SK-N-SH (cell line): Measurements from ENCODE around the gene RPL37A.

Experiments
- JUND ChIP-seq: IDR thresholded peaks from 2 replicates; pipeline ENCODE4 v1.4.0; 2012
- MXI1 ChIP-seq: IDR thresholded peaks from 2 replicates; pipeline ENCODE4 v1.6.1; 2012; ENCODE audit warnings: mild to moderate bottlenecking, low read depth, low read length, improper control_type of control experiment
- TF ChIP-seq, protein P1 (sequence below): fragments of 200-600 bp; sonication (generic); IDR thresholded peaks from 2 replicates; pipeline ENCODE4 v1.6.1; 2017; ENCODE audit warnings: antibody characterized with exemption, mild to moderate bottlenecking, moderate library complexity

DNA sequence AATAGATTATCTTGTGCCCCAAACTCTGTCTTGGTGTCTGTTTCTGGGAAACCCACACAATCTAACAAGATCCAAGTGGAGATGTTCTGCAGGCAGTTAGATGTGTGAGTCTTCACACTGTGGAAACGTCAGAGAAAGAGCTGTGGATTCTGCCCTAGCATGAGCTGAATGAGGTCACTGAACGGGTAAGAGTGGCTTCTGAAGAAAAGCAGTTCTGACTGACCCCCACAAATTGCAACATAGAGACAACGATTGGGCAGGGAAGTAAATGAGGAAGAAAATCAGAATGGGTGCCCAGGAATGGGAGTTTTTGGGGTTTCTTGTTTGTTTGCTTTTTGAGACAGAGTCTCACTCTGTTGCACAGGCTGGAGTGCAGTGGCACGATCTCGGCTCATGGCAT is 12.9 kb upstream of the RPL37A start:
- TF ChIP-seq, protein P1, sequence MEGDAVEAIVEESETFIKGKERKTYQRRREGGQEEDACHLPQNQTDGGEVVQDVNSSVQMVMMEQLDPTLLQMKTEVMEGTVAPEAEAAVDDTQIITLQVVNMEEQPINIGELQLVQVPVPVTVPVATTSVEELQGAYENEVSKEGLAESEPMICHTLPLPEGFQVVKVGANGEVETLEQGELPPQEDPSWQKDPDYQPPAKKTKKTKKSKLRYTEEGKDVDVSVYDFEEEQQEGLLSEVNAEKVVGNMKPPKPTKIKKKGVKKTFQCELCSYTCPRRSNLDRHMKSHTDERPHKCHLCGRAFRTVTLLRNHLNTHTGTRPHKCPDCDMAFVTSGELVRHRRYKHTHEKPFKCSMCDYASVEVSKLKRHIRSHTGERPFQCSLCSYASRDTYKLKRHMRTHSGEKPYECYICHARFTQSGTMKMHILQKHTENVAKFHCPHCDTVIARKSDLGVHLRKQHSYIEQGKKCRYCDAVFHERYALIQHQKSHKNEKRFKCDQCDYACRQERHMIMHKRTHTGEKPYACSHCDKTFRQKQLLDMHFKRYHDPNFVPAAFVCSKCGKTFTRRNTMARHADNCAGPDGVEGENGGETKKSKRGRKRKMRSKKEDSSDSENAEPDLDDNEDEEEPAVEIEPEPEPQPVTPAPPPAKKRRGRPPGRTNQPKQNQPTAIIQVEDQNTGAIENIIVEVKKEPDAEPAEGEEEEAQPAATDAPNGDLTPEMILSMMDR, result no peak
- TF ChIP-seq MXI1 (no peak), JUND (no peak)
